Endometrial microvascular endothelial cells (primary cell): ENCODE data around the gene LTA. TPM values are rescaled to one million over a fixed set of nuclear protein-coding genes. Genes with fewer than 3 reads are reported as not detected.

ENCODE experiments used
- in situ Hi-C: cut with HindIII; loops from 2 replicates; pipeline ENCODE4 v1.10.0; 2017; ENCODE audit warnings: low sequenced_read_pairs, low pct_unique_long_range_greater_than_20kb; ENCODE audit errors: inconsistent ontology term
- total RNA-seq: library from RNA; depleted of rRNA; stranded (reverse); fragments of >200 nt; gene quantifications from one replicate; pipeline ENCODE4 v1.2.3, GENCODE V29; 2015; ENCODE audit errors: inconsistent ontology term

LTA gene
- total RNA-seq, 1 donor from 2014 or later, result not detected

GRCh38 chr6:31560697-31561058 is 11.4 kb upstream of the LTA start:
- in situ Hi-C loops, result no loop called here

- in situ Hi-C loops, result no loop called here
Observed at GRCh38 chr6:31567531-31568370, 4.3 kb upstream of the LTA start.

GRCh38 chr6:31568537-31568961 is 3.5 kb upstream of the LTA start:
- in situ Hi-C loops, result no loop called here

GRCh38 chr6:31569861-31570536 is 2.1 kb upstream of the LTA start:
- in situ Hi-C loops, result no loop called here

- in situ Hi-C loops, result no loop called here
Observed at GRCh38 chr6:31573239-31574105, 1.4 kb downstream of the LTA start.

- in situ Hi-C loops, result no loop called here
Observed at GRCh38 chr6:31574106-31575061, 2.3 kb downstream of the LTA start.

- in situ Hi-C loops, result no loop called here
Observed at GRCh38 chr6:31575335-31575901, 3.3 kb downstream of the LTA start, which contains the start of gene TNF. Gene TNF (plus strand): TSS chr6:31575565. CDS start chr6:31575742, 177 bp downstream.

GRCh38 chr6:31575952-31576685 is 4.0 kb downstream of the LTA start:
- in situ Hi-C loops, result no loop called here

- in situ Hi-C loops, result no loop called here
Observed at GRCh38 chr6:31576897-31577578, 4.9 kb downstream of the LTA start.

GRCh38 chr6:31577579-31577966 is 5.5 kb downstream of the LTA start:
- in situ Hi-C loops, result no loop called here

GRCh38 chr6:31578184-31579118 is 6.4 kb downstream of the LTA start:
- in situ Hi-C loops, result no loop called here

GRCh38 chr6:31579119-31579505 is 7.0 kb downstream of the LTA start:
- in situ Hi-C loops, result no loop called here

GRCh38 chr6:31579546-31580437 is 7.7 kb downstream of the LTA start:
- in situ Hi-C loops, result no loop called here

GRCh38 chr6:31580438-31580740 is 8.3 kb downstream of the LTA start:
- in situ Hi-C loops, result no loop called here

- in situ Hi-C loops, result no loop called here
Observed at GRCh38 chr6:31580807-31581433, 8.8 kb downstream of the LTA start.
